ENCODE data around the gene ST6GALNAC1. TPM values are rescaled to one million over a fixed set of nuclear protein-coding genes. Genes with fewer than 3 reads are reported as not detected.

ST6GALNAC1 gene
- total RNA-seq, 1 experiment from 2014 or later = not detected

Other genes with a start within 250 kb of the ST6GALNAC1 start
- gene UBE2O, start 190.6 kb downstream of the ST6GALNAC1 start, total RNA-seq (2014; rRNA removed; shearing (Covaris generic)) = 40.9 and 41.5 TPM in 2 replicates
- 0.24 and 0.58 TPM in 2 replicates for gene AANAT, start 176.2 kb downstream of the ST6GALNAC1 start, total RNA-seq (2014; rRNA removed; shearing (Covaris generic))
- 2.4 and 2.5 TPM in 2 replicates for gene RHBDF2, start 142.3 kb downstream of the ST6GALNAC1 start, total RNA-seq (2014; rRNA removed; shearing (Covaris generic))
- gene CYGB, start 106.0 kb downstream of the ST6GALNAC1 start, total RNA-seq (2014; rRNA removed; shearing (Covaris generic)) = not detected in 2 replicates
- gene PRCD, start 103.7 kb downstream of the ST6GALNAC1 start, total RNA-seq (2014; rRNA removed; shearing (Covaris generic)) = 2.1 and 3.4 TPM in 2 replicates
- 0.20 TPM in 1 of 2 replicates, not detected in the other for gene ST6GALNAC2, start 57.9 kb downstream of the ST6GALNAC1 start, total RNA-seq (2014; rRNA removed; shearing (Covaris generic))
- 245 and 247 TPM in 2 replicates for gene MXRA7, start 67.2 kb upstream of the ST6GALNAC1 start, total RNA-seq (2014; rRNA removed; shearing (Covaris generic))
- 36.4 and 39.8 TPM in 2 replicates for gene JMJD6, start 82.8 kb upstream of the ST6GALNAC1 start, total RNA-seq (2014; rRNA removed; shearing (Covaris generic))
- gene METTL23, start 83.1 kb upstream of the ST6GALNAC1 start, total RNA-seq (2014; rRNA removed; shearing (Covaris generic)) = 33.3 and 39.5 TPM in 2 replicates
- gene SRSF2, start 93.6 kb upstream of the ST6GALNAC1 start, total RNA-seq (2014; rRNA removed; shearing (Covaris generic)) = 516 and 599 TPM in 2 replicates
- 35.5 and 40.4 TPM in 2 replicates for gene MFSD11, start 94.4 kb upstream of the ST6GALNAC1 start, total RNA-seq (2014; rRNA removed; shearing (Covaris generic))
- gene MGAT5B, start 224.6 kb upstream of the ST6GALNAC1 start, total RNA-seq (2014; rRNA removed; shearing (Covaris generic)) = 0.35 and 1.2 TPM in 2 replicates

Data from SJCRH30 (cell line).